ENCODE data around the gene BEND6.

BEND6 gene

DNA sequence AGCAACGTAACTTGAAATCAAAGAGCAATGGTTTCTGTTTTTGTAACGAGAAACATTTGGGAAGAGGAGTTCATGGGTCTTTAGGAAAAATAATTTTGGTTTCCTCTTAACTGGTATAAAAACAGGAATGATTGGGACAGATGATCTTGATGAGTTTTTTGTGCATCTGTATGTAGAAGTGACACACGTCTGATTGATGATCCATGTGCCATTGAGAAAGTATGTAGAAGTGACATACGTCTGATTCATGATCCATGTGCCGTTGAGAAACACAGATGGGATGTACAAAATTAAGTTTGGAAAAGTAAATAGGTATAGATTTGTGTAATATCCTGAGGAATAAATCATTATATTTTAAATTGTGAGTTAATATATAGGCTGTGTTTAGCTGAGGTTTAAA is 93.7 kb downstream of the BEND6 start:
- in situ Hi-C loops (cut with HindIII; ENCODE audit: low sequenced_read_pairs): no loop called here
- TF ChIP-seq, protein P1, sequence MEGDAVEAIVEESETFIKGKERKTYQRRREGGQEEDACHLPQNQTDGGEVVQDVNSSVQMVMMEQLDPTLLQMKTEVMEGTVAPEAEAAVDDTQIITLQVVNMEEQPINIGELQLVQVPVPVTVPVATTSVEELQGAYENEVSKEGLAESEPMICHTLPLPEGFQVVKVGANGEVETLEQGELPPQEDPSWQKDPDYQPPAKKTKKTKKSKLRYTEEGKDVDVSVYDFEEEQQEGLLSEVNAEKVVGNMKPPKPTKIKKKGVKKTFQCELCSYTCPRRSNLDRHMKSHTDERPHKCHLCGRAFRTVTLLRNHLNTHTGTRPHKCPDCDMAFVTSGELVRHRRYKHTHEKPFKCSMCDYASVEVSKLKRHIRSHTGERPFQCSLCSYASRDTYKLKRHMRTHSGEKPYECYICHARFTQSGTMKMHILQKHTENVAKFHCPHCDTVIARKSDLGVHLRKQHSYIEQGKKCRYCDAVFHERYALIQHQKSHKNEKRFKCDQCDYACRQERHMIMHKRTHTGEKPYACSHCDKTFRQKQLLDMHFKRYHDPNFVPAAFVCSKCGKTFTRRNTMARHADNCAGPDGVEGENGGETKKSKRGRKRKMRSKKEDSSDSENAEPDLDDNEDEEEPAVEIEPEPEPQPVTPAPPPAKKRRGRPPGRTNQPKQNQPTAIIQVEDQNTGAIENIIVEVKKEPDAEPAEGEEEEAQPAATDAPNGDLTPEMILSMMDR (IDR thresholded peaks at IDR 0.05; ENCODE audit: low read depth, low read length, missing control alignments): no peak
- DNase-seq (ENCODE audit: low read depth): no peak
- H3K4me3 ChIP-seq (ENCODE audit: low read depth, low read length): peak overlapping the region; percentile 33

DNA sequence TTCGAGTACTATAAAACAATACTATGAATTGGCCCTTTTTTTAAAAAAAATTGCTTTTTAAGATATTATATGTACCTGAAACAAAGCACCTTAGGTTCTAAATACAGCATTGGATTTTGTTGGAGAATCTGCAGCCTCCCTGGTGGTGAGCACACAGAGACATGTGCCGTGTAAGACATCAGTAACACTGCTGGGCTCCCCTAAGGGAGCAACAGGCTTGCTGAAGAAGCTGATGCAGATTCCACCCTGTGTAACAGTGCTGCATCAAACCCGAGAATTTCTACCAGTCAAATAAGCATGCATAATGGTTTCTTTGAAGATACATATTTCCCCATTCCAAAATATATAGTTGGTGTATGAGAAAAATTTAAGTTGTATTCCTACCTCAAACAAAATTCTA is 108.9 kb downstream of the BEND6 start:
- H3K4me3 ChIP-seq (ENCODE audit: low read depth, low read length): no peak overlapping the region
- in situ Hi-C loops (cut with HindIII; ENCODE audit: low sequenced_read_pairs): no loop called here
- TF ChIP-seq, protein P1 (IDR thresholded peaks at IDR 0.05; ENCODE audit: low read depth, low read length, missing control alignments): no peak

DNA sequence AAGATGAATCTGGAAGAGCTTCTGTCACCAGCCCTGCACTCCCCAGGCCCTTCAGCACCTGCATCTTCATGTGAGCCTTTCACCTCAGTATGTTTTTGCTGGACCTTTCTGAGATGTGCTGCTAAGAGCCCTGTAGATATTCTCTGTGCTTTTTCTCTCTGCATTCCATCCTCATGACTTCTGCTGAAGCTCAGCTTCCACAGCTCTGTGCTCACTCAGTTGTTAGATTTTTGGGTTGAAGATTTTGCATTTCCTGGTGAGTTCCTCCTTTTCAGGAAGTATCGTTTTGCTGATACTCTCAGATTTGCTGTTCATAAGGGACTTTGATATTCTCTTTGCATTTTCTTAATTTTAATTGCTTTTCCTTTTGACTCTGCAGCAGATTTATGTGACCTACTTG is 109.9 kb downstream of the BEND6 start:
- in situ Hi-C loops (cut with HindIII; ENCODE audit: low sequenced_read_pairs): no loop called here
- no peak overlapping the region for H3K4me3 ChIP-seq (ENCODE audit: low read depth, low read length)
- DNase-seq (ENCODE audit: low read depth): no peak
- TF ChIP-seq, protein P1 (IDR thresholded peaks at IDR 0.05; ENCODE audit: low read depth, low read length, missing control alignments): no peak

More for the DNA sequence above, 108.9 kb downstream of the BEND6 start:
- no peak for DNase-seq (ENCODE audit: low read depth)

DNA sequence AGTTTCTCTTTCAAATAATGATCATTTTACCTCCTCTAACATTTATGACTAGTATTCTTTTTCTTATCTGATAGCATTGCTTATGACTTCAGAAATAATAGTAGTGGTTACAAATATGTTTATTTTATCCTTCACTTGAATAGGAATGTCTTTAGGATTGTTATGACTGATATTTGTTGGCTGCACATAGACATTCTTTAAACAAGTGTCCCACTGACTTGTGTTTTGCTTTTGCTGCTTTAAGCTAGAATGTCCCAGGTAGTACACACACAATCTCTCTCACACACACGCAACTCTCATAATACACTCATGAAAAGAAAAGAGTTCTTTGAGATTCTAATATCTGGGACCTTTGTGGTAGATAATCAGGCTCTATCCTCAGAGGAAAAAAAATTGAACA is 113.2 kb downstream of the BEND6 start:
- TF ChIP-seq, protein P1 (IDR thresholded peaks at IDR 0.05; ENCODE audit: low read depth, low read length, missing control alignments): no peak
- DNase-seq (ENCODE audit: low read depth): peak; percentile 66
- no peak overlapping the region for H3K4me3 ChIP-seq (ENCODE audit: low read depth, low read length)
- in situ Hi-C loops (cut with HindIII; ENCODE audit: low sequenced_read_pairs): no loop called here

DNA sequence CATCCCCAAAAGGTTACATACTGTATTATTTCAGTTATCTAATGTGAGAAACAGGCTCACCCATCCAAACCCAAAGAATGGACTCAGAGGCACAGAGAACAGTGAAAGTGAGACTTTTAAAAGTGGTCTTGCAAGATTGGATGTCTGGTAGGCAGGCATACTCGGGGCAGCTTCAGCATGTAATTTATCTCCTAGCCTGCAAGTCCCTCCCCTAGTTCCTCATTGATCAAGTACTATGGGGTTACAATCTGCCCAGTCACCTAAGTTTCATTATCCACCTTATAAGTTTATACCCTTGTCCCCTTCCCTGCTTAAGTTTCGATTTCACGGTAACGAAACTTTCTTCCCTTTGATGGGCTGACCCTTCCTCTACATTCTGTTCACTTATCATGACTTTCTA is 114.3 kb downstream of the BEND6 start:
- in situ Hi-C loops (cut with HindIII; ENCODE audit: low sequenced_read_pairs): no loop called here
- TF ChIP-seq, protein P1 (IDR thresholded peaks at IDR 0.05; ENCODE audit: low read depth, low read length, missing control alignments): no peak
- no peak overlapping the region for H3K4me3 ChIP-seq (ENCODE audit: low read depth, low read length)
- no peak for DNase-seq (ENCODE audit: low read depth)

DNA sequence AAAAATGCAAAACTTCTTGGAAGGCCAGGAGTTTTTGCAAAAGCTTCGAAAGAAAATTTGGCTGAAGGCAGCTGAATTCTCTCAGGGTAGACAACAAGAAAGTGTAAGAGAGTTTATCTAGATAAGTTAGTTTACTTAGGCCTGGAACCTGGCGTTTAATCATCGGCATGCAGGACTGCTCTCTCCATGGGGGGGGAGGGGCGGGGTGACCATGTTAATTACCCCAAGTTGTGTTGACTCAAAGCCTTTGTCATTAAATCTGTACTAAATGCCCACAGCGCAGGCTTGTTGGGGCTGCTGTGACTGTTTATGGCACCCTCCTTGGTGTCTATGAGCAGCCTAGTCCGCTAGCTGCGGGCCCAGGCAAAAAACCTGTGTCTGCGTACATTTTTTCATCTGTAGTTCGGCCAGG is 115.0 kb downstream of the BEND6 start:
- in situ Hi-C loops (cut with HindIII; ENCODE audit: low sequenced_read_pairs): no loop called here
- TF ChIP-seq, protein P1 (IDR thresholded peaks at IDR 0.05; ENCODE audit: low read depth, low read length, missing control alignments): no peak
- no peak overlapping the region for H3K4me3 ChIP-seq (ENCODE audit: low read depth, low read length)
- DNase-seq (ENCODE audit: low read depth): no peak

DNA sequence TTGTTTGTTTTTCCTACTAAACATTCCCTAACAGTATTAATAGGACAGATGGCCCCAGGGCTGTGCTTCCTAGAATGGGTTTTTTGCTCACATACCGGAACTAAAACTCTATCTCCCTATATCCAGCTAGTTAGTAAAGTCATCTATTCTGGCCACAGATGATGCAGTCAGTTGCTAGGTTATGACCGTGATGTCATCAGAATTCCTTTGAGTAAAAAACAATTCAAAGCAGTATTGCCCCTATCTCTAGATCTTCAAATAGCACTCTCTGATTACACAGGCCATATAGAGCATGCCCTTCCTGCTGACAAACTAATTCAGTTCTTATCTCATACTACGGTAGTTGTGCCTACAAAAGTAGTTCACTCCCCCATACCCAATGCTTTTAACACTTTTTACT is 117.2 kb downstream of the BEND6 start:
- TF ChIP-seq, protein P1 (IDR thresholded peaks at IDR 0.05; ENCODE audit: low read depth, low read length, missing control alignments): no peak
- in situ Hi-C loops (cut with HindIII; ENCODE audit: low sequenced_read_pairs): no loop called here
- H3K4me3 ChIP-seq (ENCODE audit: low read depth, low read length): no peak overlapping the region
- no peak for DNase-seq (ENCODE audit: low read depth)

Data from astrocyte of the cerebellum (primary cell).